Lower leg skin (tissue), 4 donors: ENCODE measurements around the gene ANO9. TPM values are rescaled to one million over a fixed set of nuclear protein-coding genes. Genes with fewer than 3 reads are reported as not detected.
"Not testable (repeated sequence)": the region's sequence is repeated elsewhere in the genome, so short reads cannot be mapped to it uniquely, and the experiment has no call there.

ENCODE experiments used
- DNase-seq, 2 donors: peaks; one replicate each; pipeline ENCODE4 v3.0.0-alpha.2; 2019; ENCODE audit warnings: low spot score in 2 of 2
- H3K4me3 ChIP-seq: fragments of 200-600 bp; sonication (generic); 2 replicates; pipeline ENCODE4 v1.5.1; 2017; ENCODE audit warnings: mild to moderate bottlenecking, low read depth; ENCODE audit not compliant: poor library complexity, severe bottlenecking
- CTCF ChIP-seq, 3 donors: fragments of 450-650 bp; IDR thresholded peaks; one replicate each; pipeline ENCODE4 v1.5.1; 2016; ENCODE audit warnings: antibody characterized with exemption in 3 of 3, mild to moderate bottlenecking in 3 of 3, moderate library complexity in 2 of 3
- POLR2A ChIP-seq, 2 donors: fragments of 450-650 bp; IDR thresholded peaks; one replicate each; pipeline ENCODE4 v1.6.1; 2016 to 2017; ENCODE audit warnings: antibody characterized with exemption in 2 of 2, mild to moderate bottlenecking in 1 of 2, moderate library complexity in 1 of 2
- WGBS, 2 donors: methylation state at CpG; one replicate each; pipeline ENCODE4 v1.1.5; 2018; 5-methylcytosine and 5-hydroxymethylcytosine counted together
- intact Hi-C: fragments of 100-400 bp; cut with DNase I; formaldehyde crosslinking; loops from one replicate; pipeline ENCODE4 v1.15.0; 2023; ENCODE audit warnings: low total_unique reads
- total RNA-seq, 4 donors: library from RNA; depleted of rRNA; stranded (reverse); fragments of >200 nt; gene quantifications; one replicate each; pipeline ENCODE4 v1.1.0, GENCODE V29; 2016

Gene ANO9
- total RNA-seq, 4 donors from 2014 or later, result 55.7 to 116 (median 92.1) TPM

GRCh38 chr11:392102-392777 is 49.6 kb downstream of the ANO9 start:
- H3K4me3 ChIP-seq, result no peak overlapping the region
- no peak for TF ChIP-seq CTCF (IDR thresholded peaks at IDR 0.05)
- no peak for TF ChIP-seq POLR2A (IDR thresholded peaks at IDR 0.05)
- intact Hi-C loops, result no loop called here
- no peak for DNase-seq
- 51 to 54% methylated on average over 24 to 25 of the region's 36 CpGs for WGBS, 2 donors

- intact Hi-C loops, result no loop called here
- 55 to 56% methylated on average over 28 to 37 of the region's 38 CpGs for WGBS, 2 donors
- no peak for DNase-seq
- TF ChIP-seq CTCF (IDR thresholded peaks at IDR 0.05), result no peak
- no peak for TF ChIP-seq POLR2A (IDR thresholded peaks at IDR 0.05)
- H3K4me3 ChIP-seq, result no peak overlapping the region
These were observed 50.4 kb downstream of the ANO9 start for GRCh38 chr11:391117-392017.

- 38 to 44% methylated on average over 5 to 7 of the region's 11 CpGs for WGBS, 2 donors
- intact Hi-C loops, result no loop called here
- no peak for TF ChIP-seq POLR2A (IDR thresholded peaks at IDR 0.05)
- TF ChIP-seq CTCF (IDR thresholded peaks at IDR 0.05), result no peak
- DNase-seq, result no peak
- H3K4me3 ChIP-seq, result no peak overlapping the region
These were observed 51.6 kb downstream of the ANO9 start for GRCh38 chr11:390175-390574.

GRCh38 chr11:389369-389768 is 52.4 kb downstream of the ANO9 start:
- intact Hi-C loops, H3K4me3 ChIP-seq, DNase-seq: not testable (repeated sequence)
- 75 to 78% methylated on average over 7 to 17 of the region's 17 CpGs for whole genome bisulfite sequencing, 2 donors

GRCh38 chr11:387193-387793 is 54.5 kb downstream of the ANO9 start:
- no peak for TF ChIP-seq CTCF (IDR thresholded peaks at IDR 0.05)
- TF ChIP-seq POLR2A (IDR thresholded peaks at IDR 0.05), result no peak
- no peak overlapping the region for H3K4me3 ChIP-seq
- intact Hi-C loops, result no loop called here
- WGBS, 2 donors, result 66 to 71% methylated on average over 4 of the region's 4 CpGs
- no peak for DNase-seq

- DNase-seq, result no peak
- intact Hi-C loops, result no loop called here
- H3K4me3 ChIP-seq, result no peak overlapping the region
- 91 to 94% methylated on average over 6 of the region's 6 CpGs for WGBS, 2 donors
- TF ChIP-seq POLR2A (IDR thresholded peaks at IDR 0.05), result no peak
- no peak for TF ChIP-seq CTCF (IDR thresholded peaks at IDR 0.05)
These were observed 55.3 kb downstream of the ANO9 start for GRCh38 chr11:386483-386882.
